Measurements from ENCODE around the gene ARHGAP44.

- TF ChIP-seq ZNF629 (tag by site-specific recombination; IDR thresholded peaks at IDR 0.05) (no peak), ZNF510 (tag by site-specific recombination; IDR thresholded peaks at IDR 0.05; ENCODE audit: insufficient replicate concordance) (no peak), CTCF (tag by site-specific recombination; IDR thresholded peaks at IDR 0.05) (no peak), ZNF677 (tag by site-specific recombination; IDR thresholded peaks at IDR 0.05) (no peak), ZNF558 (tag by site-specific recombination; IDR thresholded peaks at IDR 0.05) (no peak), ATF2 (tag by site-specific recombination; IDR thresholded peaks at IDR 0.05; ENCODE audit: low read depth) (no peak), ZNF184 (tag by site-specific recombination; IDR thresholded peaks at IDR 0.05) (no peak), GFI1B (tag by site-specific recombination; IDR thresholded peaks at IDR 0.05) (no peak), ZNF548 (tag by site-specific recombination; IDR thresholded peaks at IDR 0.05) (no peak), MZF1 (tag by site-specific recombination; IDR thresholded peaks at IDR 0.05; ENCODE audit: borderline replicate concordance) (no peak), REST (tag by site-specific recombination; IDR thresholded peaks at IDR 0.05) (no peak), BCL6B (tag by site-specific recombination; IDR thresholded peaks at IDR 0.05) (no peak)
Observed at GRCh38 chr17:12759090-12759489, 30.2 kb upstream of the ARHGAP44 start.

Data from HEK293 (cell line).